Measurements from ENCODE around the gene EMILIN2.

Gene EMILIN2

DNA sequence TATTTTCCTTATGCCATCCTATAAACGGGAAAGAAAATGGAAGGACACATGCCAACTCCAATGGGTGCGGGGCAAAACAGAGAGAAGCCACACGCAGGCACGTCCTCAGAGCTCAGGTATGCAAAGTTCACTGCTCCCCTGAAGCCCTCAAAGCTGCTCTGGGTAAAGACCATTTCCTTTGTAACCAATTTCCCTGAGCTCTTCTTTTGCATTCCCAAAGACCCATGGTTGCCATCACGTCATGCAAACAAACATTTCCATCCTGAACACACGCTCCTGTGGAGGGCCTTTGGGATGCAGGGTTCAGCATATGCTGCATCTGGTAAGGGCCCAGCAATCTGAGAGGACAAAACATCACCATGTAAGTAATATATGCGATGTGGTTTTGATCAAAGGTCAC lies 69.4 kb downstream of the EMILIN2 start:
- no peak for DNase-seq (ENCODE audit: low spot score)

DNA sequence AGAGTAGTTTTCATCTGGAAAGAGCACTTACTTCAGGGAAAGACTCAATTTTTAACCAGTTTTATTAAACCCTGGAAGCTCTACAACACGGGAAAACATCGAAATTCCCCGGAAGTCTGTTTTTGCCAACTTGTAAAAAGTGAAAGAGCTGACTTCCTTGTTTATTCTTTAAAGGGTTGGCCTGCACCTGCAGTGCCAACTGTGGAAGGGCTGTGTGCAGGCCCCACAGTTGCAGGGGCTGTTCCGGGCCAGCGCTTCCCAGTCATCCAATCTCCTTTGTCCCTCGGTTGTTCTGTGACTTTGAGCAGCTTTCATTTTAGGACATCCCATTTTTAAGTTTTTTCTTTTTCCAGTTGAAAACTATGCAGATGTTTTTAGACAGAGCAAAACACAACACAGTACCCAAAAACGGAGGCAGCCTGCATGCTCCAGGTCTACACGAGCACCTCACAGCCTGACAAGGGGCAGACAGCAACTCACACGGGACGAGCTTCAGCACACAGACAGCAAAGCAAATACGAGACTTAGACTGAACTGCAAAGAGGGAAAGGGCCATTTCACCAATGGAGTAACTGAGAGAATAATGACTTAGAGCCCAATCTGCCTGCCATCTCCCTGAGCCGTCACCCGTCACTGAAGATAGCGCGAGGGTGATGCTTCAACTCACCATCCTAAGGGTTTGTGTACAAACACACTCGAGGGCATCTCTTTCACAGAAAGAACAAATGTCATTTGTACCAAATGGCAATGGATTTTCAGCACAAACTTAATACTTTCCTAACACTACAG lies 70.6 kb downstream of the EMILIN2 start:
- DNase-seq (ENCODE audit: low spot score), result no peak

DNA sequence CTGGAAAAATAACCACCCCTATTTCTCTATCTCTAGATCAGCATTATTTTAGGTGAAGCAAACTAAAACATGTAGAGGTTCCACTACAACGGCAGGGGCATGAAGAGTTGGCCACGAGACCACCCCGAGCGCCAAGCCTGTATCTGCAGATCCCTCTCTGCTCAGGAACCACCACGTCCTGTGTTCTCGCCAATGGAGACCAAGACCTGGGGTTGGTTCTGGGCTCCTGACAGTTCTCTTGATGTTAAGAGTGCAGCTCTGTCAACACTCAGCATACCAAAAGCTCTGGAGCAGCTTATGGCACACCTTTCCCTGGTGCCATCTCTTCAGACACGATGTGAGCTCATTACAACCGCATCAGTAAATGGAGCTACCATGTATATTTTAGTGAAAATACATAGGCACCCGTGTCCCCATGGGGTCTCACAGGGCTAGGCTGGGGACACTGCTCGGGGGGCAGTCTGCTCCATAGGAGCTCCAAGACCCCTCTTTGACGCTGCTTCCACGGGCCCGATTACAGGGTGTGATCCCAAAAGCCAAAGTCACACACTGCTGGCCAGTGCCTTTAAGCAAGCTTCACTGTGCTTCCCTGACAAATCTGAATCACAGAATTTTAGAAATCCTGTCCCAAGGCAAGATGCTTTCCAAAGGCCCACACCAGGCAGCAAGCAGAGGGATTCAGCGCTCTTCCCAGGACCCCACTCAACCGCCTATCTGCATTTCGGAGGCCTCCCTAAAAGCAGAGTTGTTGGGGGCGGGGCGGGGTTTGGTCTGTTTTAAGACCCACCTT lies 72.2 kb downstream of the EMILIN2 start:
- no peak for DNase-seq (ENCODE audit: low spot score)

DNA sequence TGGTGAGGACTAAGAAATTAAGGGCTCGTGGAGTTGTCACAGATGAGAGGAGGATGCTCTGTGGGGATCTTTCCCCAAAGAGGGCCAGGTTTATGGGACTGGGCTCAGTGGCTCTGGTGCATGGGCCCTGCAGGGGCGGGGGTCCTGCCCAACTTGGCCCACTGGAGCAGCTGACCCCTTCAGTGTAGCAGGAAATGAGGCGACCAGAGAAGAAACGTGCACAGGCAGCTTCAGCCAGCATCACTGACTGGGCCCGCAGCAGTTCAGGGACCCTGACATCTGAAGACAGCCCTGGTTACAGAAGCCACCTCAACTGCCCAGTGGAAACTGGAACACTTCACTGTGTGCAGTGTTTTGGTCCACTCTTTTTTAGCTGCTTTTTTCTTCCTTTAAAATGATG lies 72.8 kb downstream of the EMILIN2 start:
- no peak for DNase-seq (ENCODE audit: low spot score)

DNA sequence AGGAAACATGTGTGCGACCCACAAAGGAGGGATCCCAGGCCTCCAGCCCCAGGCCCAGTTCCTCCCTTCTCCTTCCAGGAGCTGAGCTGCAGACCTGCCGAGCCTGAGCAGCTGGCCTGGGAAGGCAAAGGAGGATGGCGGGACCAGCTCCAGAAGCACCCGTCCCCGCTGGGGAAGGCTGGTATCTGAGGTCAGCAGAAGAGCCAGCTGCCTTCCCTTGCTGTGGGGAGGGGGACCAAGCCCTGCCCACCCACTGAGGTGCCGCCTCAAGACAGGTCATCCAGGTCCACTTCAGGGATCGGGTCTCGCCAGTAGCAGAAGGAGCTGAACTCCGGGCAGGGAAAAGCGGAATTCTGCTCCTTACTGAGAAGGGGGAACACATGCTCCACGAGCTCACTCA lies 73.2 kb downstream of the EMILIN2 start:
- DNase-seq (ENCODE audit: low spot score), result no peak

DNA sequence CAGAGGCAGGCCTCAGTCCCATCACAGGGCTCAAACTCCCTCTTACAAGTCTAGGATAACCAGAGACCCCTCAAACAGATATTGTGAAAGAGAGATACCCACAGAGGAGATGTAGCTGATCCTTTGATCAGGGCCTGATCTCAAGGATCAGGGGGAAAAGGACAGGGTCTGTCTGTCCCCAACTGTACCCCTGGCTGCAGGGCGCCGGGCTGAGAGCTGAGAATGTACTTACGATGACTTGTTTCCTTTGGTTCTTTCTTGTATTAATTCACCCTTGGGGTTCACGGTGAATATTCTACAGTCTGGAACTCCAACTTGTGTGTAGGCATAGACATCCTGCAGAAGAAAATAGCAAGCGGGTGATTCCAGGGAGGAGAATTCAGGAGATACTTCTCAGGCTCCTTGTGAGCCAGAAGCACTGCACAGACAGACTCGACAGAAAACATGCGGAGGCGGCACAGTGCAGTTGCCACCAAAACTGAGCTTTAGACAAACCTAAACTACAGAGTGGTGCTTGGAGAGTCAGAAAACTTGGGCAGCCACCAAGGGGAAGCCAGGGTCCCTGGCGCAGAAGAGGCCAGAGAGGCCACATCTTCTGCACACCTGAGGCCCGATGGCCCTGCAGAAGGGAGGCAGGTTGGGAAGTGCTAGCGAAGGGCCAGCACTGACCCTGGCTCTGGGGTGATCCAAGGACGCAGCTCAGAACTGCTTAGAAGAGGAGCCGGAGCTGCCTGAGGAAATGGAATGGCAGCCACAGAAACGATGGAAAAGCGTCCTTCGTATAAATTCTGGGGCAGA lies 73.9 kb downstream of the EMILIN2 start:
- no peak for DNase-seq (ENCODE audit: low spot score)

DNA sequence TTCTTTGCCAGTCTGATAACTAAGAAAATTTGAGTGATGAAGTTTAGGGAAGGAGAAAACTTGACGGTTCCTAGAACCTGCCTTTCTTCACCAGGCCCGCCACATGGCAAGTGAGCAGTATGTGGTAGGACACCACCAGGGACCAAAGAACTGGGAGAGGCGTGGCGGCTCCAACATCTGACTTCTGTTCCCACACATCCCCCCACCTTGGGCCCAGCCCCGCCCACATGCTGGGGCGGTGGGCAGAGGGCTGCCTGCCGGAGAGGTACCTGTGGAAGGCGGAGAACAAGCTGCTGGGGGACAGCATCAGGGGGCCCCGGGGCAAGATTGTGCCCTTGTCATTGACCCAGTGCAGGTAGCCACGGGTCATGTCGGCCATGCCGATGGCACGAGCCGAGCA lies 75.0 kb downstream of the EMILIN2 start:
- DNase-seq (ENCODE audit: low spot score), result no peak

DNA sequence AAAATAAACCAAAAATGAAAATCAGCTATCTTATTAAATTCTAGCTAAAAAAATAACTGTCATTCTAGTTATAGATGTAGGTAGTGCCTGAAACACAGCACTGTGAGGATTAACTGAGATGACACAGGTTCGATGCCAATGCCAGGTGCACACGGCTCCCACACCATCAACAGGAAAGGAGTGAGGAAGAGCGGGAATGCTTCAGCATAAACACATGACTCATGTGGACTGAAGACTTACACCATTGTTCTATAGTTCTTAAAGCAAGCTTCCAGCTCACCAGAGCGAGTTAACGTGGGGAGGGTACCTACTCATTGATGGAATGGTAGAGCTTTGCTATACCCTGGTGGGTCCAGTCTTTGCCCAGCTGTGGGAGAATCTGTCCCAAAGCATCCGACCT lies 76.7 kb downstream of the EMILIN2 start:
- DNase-seq (ENCODE audit: low spot score), result no peak

DNA sequence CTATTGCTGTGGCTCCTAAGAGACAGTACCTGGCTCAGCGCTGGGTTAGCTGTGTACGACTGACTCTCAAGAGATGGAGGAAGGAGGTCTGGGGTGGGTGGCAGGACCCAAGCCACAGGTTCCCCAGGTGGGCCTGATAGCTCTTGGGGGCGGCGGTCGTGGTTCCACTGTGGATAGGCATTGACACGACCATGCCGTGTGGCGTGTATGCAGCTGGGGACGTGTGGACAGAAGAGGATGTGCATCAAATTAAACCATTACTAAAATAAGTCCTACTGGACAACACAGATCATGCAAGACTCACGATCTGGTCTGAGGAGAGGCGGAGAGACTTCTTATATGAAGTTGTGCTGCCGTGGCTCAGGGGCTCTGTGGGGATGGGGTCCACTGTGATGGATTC lies 78.1 kb downstream of the EMILIN2 start:
- no peak for DNase-seq (ENCODE audit: low spot score)

DNA sequence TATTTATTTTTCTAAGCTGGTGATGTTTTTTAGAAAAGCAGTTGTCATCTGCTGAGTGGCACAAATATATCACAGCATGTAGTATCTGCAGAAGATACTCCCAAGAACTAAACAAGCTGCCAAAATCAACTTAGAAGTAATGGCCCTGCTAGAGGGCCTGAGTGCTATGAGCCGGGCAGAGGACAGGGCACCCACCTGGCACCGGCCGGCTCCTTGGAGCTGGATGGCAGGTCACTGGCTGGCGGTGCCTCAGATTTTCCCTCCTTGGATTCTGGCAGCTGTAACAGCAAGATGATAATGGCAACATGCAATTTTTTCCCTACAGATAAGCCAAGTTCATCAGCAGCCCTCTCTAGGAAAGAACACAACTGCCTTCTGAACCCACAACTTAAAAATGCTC lies 79.7 kb downstream of the EMILIN2 start:
- DNase-seq (ENCODE audit: low spot score), result no peak

DNA sequence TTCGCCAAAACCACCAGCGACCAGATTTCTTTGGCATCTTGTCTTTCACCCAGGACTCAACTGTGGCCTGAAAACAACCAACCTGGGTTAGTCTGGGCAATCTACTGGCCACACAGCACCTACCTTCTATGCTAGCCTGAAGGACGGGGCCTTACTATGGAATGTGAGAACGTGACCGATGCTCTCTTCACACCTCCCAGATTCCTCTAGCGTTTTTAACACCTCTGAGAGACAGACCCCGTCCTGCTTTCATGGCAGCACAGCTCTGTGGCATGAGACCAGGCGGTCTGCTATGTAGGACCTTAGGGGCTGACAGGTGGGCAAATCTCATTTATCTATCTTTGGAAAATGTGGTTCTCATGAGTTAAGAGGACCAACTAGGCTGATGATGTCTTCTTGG lies 80.9 kb downstream of the EMILIN2 start:
- no peak for DNase-seq (ENCODE audit: low spot score)

DNA sequence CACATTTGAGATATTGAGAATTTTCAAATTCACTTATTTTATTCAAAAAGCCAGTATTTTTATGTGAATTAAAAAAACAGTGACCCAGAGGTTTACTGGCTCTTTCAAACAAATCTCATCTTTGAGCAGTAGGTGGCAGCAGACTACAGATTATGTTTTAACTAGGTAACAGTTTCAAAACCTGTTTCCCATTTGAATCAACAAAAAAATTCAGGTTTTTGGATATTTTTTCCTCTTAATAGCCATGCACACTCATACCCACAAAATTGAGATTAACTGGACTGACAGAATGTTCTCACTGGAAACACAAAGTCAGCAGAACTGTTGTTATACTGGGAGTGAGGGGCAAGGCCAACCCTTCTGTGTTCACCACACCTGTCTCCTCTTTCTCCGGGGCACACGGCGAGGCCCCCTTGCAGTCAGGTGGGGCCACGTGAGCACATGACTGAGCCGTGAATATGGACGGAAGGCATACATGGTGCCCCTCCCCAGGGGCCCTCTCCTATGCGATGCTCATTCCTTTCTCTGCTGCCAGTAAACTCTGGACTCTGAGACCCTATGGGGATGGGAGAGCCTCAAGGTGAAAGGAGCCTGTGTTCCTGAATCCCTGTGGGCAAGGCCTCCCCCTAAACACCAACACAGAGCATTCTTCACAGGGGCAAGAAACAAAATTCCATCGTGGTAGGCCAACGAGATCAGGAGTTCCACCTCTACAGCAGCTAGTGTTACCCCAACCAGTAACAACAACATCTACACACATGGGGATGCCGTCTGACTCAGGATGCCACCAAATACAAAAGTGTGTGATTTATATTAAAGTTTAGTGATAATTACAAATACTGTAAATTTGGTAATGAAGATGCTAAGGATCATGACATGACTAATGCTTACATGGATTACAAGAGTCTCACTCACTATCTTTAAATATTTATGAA lies 85.7 kb downstream of the EMILIN2 start:
- peak; percentile 55 for DNase-seq (ENCODE audit: low spot score)

DNA sequence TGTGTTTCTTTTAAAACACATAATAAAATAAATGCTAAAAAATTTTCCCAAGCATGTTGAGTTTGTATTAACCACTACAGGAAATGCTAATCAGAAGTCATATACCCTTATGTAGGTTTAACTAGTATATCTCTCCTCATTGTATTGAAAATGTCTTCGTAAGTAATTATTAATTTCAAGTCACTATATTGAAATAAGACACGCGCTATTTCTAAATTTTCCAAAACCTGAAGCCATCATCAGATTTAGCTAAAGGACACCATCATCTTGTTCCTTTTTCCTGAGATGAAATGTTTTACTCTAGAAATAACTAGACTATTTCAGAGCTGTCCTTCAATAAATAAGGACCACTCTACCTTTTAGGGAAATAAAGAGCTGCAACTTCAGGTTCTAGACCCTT lies 87.2 kb downstream of the EMILIN2 start:
- DNase-seq (ENCODE audit: low spot score), result no peak

DNA sequence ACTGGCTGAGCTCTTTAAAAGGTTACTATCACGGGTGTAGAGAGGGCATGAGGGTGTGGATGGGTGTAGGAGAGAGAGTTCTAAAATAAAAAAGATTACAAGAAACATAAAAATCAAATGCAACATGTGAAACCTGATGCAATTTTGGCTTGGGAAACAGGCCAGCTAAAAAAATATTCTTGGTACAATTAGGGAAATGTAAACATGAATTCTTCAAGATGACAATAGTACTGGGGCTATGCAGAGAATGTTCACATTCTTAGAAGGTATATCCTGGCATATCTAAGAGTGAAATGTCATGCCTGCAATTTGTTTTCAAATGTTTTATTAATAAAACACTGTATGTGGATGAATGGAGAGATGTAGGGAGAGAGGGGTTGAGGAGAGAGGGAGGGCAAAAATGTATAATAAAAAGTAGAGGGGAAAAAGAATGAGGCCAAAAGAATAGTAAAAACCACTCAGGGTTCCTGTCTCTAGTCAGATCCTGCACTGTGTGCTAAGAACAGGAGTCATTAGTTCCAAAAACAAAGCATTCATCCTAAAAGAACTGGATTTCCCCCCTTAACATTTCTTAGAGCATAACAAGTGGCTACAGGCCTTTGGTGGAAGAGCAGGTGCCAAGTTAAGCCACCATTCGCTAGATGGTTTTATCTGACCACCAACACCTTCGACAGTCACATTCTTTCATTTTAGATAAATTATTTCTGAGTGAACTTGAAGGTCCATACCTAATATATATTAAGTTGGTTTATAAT lies 88.8 kb downstream of the EMILIN2 start:
- DNase-seq (ENCODE audit: low spot score), result no peak

DNA sequence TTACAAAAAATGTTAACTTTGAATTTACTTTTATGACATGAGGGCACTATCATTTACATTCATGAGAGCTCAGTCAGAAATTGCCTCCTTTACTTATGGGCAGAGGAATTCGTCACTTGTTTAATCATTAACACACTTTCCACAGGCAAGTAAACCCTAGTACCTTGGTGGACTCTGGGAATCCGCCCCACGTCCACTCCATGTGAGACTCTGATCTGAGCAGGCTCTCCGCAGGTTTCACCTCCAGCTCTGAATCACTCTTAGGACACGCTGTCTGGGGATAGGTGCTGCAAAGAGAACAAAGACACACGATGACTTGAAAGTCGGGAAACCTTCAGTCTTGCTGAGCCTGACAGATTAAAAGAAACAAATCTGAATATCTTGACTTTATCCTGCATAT lies 92.5 kb downstream of the EMILIN2 start:
- no peak for DNase-seq (ENCODE audit: low spot score)

DNA sequence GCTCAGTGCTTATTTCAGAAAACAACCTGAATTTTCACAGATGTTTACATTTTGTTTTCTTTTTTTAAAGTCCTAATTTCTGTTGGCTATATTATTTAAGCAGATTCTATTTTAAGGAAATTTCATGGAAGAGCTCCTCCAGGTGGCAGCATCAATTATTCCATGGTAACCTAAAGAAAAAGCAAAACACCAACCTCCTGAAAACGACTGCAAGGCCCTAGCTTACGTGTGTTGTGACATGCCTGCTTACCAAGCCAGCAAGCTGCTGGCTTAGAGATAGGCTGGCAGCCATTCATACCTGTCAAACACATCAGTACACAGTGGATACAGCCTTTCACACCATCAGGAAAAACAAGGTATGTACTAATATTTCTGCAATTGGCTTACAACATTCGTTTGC lies 101.2 kb downstream of the EMILIN2 start:
- no peak for DNase-seq (ENCODE audit: low spot score)

DNA sequence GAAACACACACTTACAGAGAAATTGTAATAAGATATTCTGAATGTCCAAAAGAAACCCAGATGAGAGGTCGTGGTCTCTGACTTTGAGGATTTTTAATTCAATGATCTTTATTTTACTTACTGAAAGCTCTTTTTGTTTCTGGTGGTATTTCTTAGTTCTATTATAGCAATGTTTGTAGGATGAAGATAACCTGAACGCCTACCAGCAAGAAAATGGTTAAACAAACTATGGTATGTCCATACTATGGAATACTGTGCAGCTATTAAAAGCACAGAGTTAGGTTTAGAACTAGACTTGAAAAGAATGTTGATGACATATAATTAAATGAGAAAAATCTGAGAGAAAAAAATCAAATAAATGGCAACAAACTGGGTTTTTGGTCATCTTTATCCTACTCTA lies 105.8 kb downstream of the EMILIN2 start:
- no peak for DNase-seq (ENCODE audit: low spot score)

DNA sequence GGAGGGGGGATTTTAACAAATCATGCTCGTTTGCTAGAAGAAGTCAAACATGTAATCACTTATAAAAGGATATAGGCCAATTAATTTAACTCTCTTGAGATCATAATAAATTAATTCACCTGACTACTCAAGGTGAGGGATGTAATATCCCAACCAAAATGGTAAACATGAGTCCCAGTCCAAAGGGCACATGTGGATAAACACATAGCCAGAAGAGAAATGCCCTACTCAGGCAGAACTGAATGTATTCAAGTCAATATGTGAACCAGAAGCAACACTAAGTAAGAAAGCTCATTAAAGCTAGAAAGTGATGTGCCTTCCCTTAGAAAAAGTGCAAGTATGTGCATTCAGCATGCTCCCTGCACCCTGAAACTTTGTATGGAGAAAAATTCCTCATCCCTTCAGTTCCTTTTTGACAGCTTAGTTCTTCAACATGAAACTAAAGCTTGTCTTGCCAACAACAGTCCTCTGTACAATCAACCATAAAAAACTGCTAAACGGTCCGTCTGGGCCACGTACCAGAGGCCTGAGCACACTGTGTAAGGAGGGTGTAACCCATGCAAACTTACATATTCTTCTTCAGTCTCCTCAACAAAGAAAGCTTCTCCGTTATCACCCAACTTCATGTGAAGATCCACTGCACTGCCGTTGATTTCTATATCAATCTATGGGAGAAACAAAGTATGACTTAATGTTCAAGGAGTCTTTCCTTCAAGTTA lies 107.3 kb downstream of the EMILIN2 start:
- no peak for DNase-seq (ENCODE audit: low spot score)

DNA sequence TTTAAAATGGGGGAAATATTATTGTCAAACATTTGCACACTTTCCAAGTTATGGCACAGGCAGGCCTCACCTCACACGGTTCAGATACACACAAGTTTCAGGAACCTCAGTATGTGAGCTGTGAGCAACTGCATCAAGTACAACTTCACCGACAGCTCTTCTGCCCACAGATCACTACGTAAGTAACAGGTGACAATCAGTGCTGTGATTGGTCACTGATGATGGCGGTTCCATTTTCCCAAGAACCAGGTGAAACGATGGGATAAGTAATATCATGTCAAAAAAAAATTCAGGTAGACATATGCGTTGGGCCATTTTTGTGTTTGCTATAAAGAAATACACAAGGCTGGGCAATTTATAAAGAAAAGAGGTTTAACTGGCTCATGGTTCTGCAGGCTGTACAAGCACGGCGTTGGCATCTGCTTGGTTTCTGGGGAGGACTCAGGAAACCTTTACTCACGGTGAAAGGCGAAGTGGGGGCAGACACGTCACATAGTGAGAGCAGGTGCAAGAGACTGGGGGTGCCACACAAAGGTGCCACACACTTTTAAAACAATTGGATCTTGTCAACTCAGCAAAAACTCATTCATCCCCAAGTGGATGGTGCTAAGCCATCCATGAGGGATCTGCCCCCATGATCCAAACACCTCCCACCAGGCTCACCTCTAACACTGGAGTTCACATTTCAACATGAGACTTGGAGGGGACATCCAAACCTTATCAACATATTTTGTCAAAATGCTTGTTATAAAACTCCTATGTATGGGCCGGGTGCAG lies 108.3 kb downstream of the EMILIN2 start:
- DNase-seq (ENCODE audit: low spot score), result no peak

DNA sequence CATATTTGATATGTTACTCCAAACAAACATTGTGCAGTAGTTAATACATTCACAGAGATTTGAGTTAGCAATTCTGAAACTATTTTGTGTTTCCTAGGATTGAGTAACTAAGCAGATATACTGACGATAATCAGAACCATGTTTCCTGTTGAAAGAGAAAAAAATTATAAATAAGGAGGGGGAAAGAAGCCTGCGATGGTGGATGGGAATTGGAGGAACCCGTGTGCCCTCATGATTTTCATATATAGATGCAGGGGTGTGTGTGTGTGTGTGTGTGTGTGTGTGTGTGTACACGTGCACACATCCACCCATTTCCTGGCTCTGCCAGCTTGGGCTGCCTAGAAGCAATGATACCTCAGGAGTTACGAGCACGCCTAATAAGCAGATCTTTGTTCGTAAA lies 109.2 kb downstream of the EMILIN2 start:
- DNase-seq (ENCODE audit: low spot score), result no peak
